CD4-positive, CD25-positive, alpha-beta regulatory T cell (primary cell): ENCODE data around the gene STAG1. TPM values are rescaled to one million over a fixed set of nuclear protein-coding genes. Genes with fewer than 3 reads are reported as not detected.
"Not testable (repeated sequence)": the region's sequence is repeated elsewhere in the genome, so short reads cannot be mapped to it uniquely, and the experiment has no call there.

Source experiments
- ATAC-seq, 2 donors: fragments of 150-1000 bp; cut with Tn5 transposase; one replicate each; pipeline ENCODE4 v1.10.0; 2021; ENCODE audit warnings: low read depth in 2 of 2, moderate number of reproducible peaks in 2 of 2, moderate library complexity in 1 of 2
- DNase-seq, 3 donors: peaks; one replicate each; pipeline versions ENCODE4 v3.0.0 to v3.0.0-alpha.2; 2012 to 2022; ENCODE audit warnings: mixed read lengths in 1 of 3
- H3K27ac ChIP-seq: one replicate; pipeline ENCODE4 v1.7.0; 2013; ENCODE audit warnings: mild to moderate bottlenecking, low read length; ENCODE audit not compliant: insufficient read depth, poor library complexity, severe bottlenecking
- H3K27me3 ChIP-seq: one replicate; pipeline ENCODE4 v1.7.0; 2013; ENCODE audit warnings: low read length; ENCODE audit not compliant: control insufficient read depth, insufficient read depth
- H3K36me3 ChIP-seq: one replicate; pipeline ENCODE4 v1.7.0; 2013; ENCODE audit warnings: mild to moderate bottlenecking, low read length, moderate library complexity; ENCODE audit not compliant: control insufficient read depth, insufficient read depth
- H3K4me1 ChIP-seq: 2 replicates; pipeline ENCODE4 v1.7.0; 2013; ENCODE audit warnings: mild to moderate bottlenecking, low read length; ENCODE audit not compliant: insufficient read depth, control insufficient read depth, poor library complexity, severe bottlenecking
- H3K4me3 ChIP-seq: one replicate; pipeline ENCODE4 v1.7.0; 2013; ENCODE audit warnings: low read depth, mild to moderate bottlenecking, low read length, moderate library complexity
- H3K9me3 ChIP-seq, 2 experiments: 1 replicate in 1 of 2; 2 replicates in 1 of 2; pipeline ENCODE4 v1.7.0; 2013; ENCODE audit warnings: low read length in 2 of 2, mild to moderate bottlenecking in 1 of 2, moderate library complexity in 1 of 2; ENCODE audit not compliant: control insufficient read depth in 2 of 2
- H3K27ac Mint-ChIP-seq, 3 donors: one replicate each; pipeline ENCODE4 v1.8.0; 2020 to 2022; ENCODE audit warnings: mild to moderate bottlenecking in 3 of 3, mixed read lengths in 3 of 3, moderate library complexity in 2 of 3
- H3K27me3 Mint-ChIP-seq: one replicate; pipeline ENCODE4 v1.8.0; 2022; ENCODE audit warnings: mild to moderate bottlenecking, mixed read lengths
- H3K36me3 Mint-ChIP-seq: one replicate; pipeline ENCODE4 v1.8.0; 2020; ENCODE audit warnings: mixed read lengths
- H3K4me1 Mint-ChIP-seq, 4 donors: one replicate each; pipeline ENCODE4 v1.8.0; 2020 to 2022; ENCODE audit warnings: mixed read lengths in 4 of 4, mild to moderate bottlenecking in 1 of 4
- H3K4me3 Mint-ChIP-seq, 4 donors: one replicate each; pipeline ENCODE4 v1.8.0; 2020 to 2022; ENCODE audit warnings: mild to moderate bottlenecking in 4 of 4, mixed read lengths in 4 of 4, moderate library complexity in 3 of 4
- H3K9me3 Mint-ChIP-seq, 7 donors: one replicate each; pipeline ENCODE4 v1.8.0; 2020 to 2022; ENCODE audit warnings: mixed read lengths in 7 of 7, mild to moderate bottlenecking in 3 of 7, moderate library complexity in 2 of 7
- polyA plus RNA-seq, 4 donors: library from polyadenylated mRNA; unstranded; fragments of 300-500 nt; fragmentation: Illumina TruSeq; gene quantifications; one replicate each; pipeline ENCODE4 v1.2.3, GENCODE V29; 2021
- total RNA-seq: library from RNA; stranded (reverse); gene quantifications from one replicate; pipeline ENCODE4 v1.2.3, GENCODE V29; 2022

STAG1 gene
- total and polyA plus RNA-seq, 5 donors from 2014 or later = 16.0 to 58.6 (median 21.3) TPM

DNA sequence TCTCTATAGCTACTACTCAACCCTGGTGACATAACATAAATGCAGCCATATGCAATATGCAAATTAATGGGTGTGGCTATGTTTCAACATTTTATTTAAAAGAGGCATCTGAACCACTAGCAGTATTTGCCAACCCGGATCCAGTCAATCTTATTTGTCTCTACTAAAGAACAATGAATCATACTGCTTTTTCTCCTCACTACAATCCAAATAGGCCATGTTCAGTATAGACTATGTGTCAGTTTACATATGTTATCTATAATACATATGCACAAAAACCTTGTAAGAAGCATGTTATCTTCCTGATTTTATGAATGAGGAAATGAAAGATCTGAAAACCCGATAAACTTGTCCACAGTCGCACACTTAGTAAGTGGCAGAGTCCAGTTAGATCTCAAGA is 125.7 kb downstream of the STAG1 start:
- Mint-ChIP-seq H3K36me3 (peaks cover 32% of the 10 kb centered on the region), H3K4me3 (no peak overlapping the region), H3K9me3 (peaks cover 0 to 8% (median 2%) of the 10 kb centered on the region in 7 donors), H3K27ac (no peak overlapping the region), H3K27me3 (no peaks in the 10 kb centered on the region), H3K4me1 (peaks cover 20 to 35% (median 34%) of the 10 kb centered on the region in 4 donors)
- H3K4me1 ChIP-seq = no peaks in the 10 kb centered on the region
- DNase-seq (no peak), ATAC-seq (no peak)
- H3K4me3 ChIP-seq = no peak overlapping the region
- H3K27ac ChIP-seq = no peak overlapping the region
- no peaks in the 10 kb centered on the region for H3K27me3 ChIP-seq
- no peaks in the 10 kb centered on the region for H3K9me3 ChIP-seq
- H3K36me3 ChIP-seq = peaks cover 21% of the 10 kb centered on the region

DNA sequence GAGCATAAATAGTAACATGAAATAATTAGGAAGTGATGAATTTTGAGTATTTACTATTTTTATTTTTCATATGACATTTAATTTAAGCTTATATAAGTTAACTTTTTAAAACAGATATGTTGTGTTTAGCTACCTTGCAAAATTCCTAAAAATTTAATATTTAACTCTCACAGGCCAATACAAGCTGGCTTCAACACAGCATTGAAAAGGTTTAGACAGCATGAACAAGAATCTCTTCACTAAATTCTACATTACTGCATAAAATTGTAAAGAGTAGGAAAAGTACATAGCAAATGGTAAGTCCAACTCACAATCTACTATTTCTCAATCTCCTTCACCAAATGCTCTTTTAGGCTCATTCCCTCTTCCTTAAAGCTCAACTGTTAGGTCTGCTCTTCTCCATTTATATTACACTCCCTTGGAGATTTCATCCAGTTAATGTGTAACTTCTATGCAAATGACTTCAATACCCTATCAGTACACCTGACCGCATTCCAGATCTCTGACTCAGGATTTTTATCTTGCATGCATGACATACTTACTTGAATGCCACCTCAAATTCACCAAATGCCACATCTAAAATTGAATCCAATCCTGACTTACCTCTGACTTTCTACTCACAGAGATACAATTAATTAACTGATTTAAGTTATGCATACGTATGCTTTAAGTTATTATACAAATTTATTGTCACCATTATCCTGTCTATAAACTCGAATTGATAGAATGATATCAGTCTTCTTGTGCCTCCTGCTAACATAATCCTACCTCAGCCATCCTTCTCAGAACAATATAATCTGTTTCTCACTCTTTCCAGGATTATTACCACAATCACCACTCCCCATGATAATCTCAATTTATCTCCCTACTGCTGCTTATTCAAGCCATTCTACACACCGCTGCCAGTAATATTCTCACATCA is 127.0 kb downstream of the STAG1 start:
- Mint-ChIP-seq H3K4me3 (no peak overlapping the region), H3K27ac (peak overlapping the region in 2 of 3 donors; percentile 26 to 40), H3K36me3 (peaks cover 36% of the 10 kb centered on the region), H3K9me3 (peaks cover 0 to 8% (median 2%) of the 10 kb centered on the region in 7 donors), H3K27me3 (no peaks in the 10 kb centered on the region), H3K4me1 (peaks cover 14 to 34% (median 33%) of the 10 kb centered on the region in 4 donors)
- Histone ChIP-seq H3K36me3 (peaks cover 26% of the 10 kb centered on the region), H3K27me3 (no peaks in the 10 kb centered on the region), H3K27ac (no peak overlapping the region), H3K9me3 (no peaks in the 10 kb centered on the region), H3K4me3 (no peak overlapping the region), H3K4me1 (no peaks in the 10 kb centered on the region)
- ATAC-seq (no peak), DNase-seq (no peak)

DNA sequence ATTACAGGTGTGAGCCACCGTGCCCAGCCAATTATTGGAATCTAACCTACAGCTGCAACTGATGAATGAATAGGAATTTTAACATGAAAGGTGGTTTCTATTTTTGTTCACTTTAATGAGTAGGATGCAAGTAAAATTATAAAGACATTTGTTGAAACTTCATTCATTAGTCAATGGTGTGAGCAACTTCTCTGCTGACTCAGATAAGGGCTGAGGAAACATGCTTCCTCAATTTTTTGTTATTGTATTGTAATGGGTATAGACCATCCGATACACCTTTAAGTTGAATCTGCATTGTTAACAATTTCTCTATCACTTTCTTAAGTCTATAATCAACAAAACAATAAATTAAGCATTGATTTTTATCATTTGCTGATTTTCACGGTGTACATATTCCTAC is 127.8 kb downstream of the STAG1 start:
- Histone ChIP-seq H3K4me1 (no peaks in the 10 kb centered on the region), H3K36me3 (peaks cover 22% of the 10 kb centered on the region), H3K9me3 (no peaks in the 10 kb centered on the region), H3K4me3 (no peak overlapping the region), H3K27ac (no peak overlapping the region), H3K27me3 (no peaks in the 10 kb centered on the region)
- no peak for ATAC-seq
- Mint-ChIP-seq H3K36me3 (peaks cover 35% of the 10 kb centered on the region), H3K9me3 (peaks cover 0 to 8% (median 1%) of the 10 kb centered on the region in 7 donors), H3K4me1 (peaks cover 14 to 33% (median 32%) of the 10 kb centered on the region in 4 donors), H3K27me3 (no peaks in the 10 kb centered on the region), H3K4me3 (no peak overlapping the region), H3K27ac (no peak overlapping the region)
- no peak for DNase-seq

DNA sequence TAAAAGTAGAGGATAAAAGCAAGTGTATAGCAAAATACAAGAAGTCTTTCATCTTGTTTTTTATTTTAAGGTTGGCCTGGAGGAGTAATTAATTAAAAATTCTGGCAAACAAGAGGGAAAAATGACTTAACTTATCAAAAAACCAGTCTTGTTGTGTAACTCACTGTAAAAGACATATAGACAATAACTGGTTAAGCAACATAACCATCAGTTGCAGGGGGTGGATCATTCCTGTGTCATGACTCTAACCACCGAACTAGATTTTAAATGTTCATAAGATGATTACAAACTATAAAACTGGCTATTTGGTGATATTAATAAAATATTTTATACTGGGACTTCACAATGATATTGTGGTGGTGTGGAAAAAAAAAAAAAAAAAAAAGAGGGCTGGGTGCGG is 130.6 kb downstream of the STAG1 start:
- no peak for ATAC-seq
- no peaks in the 10 kb centered on the region for H3K4me1 ChIP-seq
- no peaks in the 10 kb centered on the region for H3K9me3 ChIP-seq
- Mint-ChIP-seq H3K27ac (no peak overlapping the region), H3K36me3 (peaks cover 31% of the 10 kb centered on the region), H3K4me1 (peaks cover 9 to 33% (median 25%) of the 10 kb centered on the region in 4 donors), H3K27me3 (no peaks in the 10 kb centered on the region), H3K9me3 (peaks cover 0 to 2% (median 0%) of the 10 kb centered on the region in 7 donors), H3K4me3 (no peak overlapping the region)
- H3K27ac ChIP-seq = no peak overlapping the region
- no peak for DNase-seq
- no peaks in the 10 kb centered on the region for H3K27me3 ChIP-seq
- H3K36me3 ChIP-seq = peaks cover 18% of the 10 kb centered on the region
- no peak overlapping the region for H3K4me3 ChIP-seq

DNA sequence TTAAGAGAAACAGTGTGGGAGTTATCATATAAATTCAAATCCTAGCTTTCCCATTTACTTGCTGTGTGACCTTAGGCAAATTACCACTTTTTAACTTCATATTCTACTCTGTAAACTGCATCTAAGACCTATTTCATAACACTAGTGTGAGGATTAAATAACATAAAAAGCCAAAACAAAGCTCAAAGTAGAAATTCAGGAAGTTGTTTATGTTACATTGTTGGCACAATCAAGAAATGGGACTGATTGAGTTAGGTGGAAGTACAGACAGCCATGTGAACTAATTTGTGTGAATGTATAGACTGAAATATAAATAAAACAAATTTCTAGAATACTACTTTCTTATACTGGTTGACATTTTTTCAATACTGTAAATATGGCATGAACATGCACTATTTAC is 131.7 kb downstream of the STAG1 start:
- Mint-ChIP-seq H3K4me3 (no peak overlapping the region), H3K9me3 (peaks cover 0 to 2% (median 0%) of the 10 kb centered on the region in 7 donors), H3K27ac (no peak overlapping the region), H3K27me3 (no peaks in the 10 kb centered on the region), H3K36me3 (peaks cover 28% of the 10 kb centered on the region), H3K4me1 (peaks cover 9 to 31% (median 21%) of the 10 kb centered on the region in 4 donors)
- Histone ChIP-seq H3K36me3 (peaks cover 18% of the 10 kb centered on the region), H3K27me3 (no peaks in the 10 kb centered on the region), H3K4me3 (no peak overlapping the region), H3K27ac (no peak overlapping the region), H3K4me1 (no peaks in the 10 kb centered on the region), H3K9me3 (no peaks in the 10 kb centered on the region)
- ATAC-seq (no peak), DNase-seq (no peak)

DNA sequence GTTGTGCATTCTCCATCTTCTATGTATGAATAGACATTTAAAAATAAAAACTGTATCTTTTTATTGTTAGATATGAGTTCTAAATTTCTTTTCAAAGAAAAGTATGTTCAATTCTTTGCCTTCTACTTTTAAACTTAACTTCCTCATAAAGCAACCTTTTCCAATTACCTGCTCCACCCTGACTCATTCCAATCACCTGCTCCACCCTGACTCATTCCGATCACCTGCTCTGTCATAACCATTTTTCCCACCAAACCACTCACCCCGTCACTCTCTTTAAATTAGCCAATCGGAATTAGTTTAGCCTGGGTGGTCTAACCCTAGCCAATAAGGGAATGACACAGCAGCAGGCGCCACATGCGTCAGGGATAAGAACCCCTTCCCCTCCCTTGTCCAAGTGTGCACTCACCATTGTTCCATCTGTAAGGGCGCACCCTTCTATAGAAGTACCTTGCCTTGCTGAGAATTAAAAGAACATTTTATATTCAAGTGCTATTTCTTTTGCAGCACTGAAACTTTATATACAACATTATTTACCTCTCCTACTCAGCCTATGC is 134.1 kb downstream of the STAG1 start:
- ATAC-seq, DNase-seq, H3K9me3 ChIP-seq, H3K4me1 ChIP-seq, H3K9me3 Mint-ChIP-seq, H3K27me3 Mint-ChIP-seq, H3K4me3 ChIP-seq, H3K27me3 ChIP-seq, H3K27ac ChIP-seq: not testable (repeated sequence)
- Mint-ChIP-seq H3K4me3 (peak overlapping the region in 1 of 4 donors; percentile 10), H3K27ac (peak overlapping the region in 1 of 3 donors; percentile 11), H3K4me1 (peaks cover 8 to 19% (median 17%) of the 10 kb centered on the region in 4 donors), H3K36me3 (peaks cover 27% of the 10 kb centered on the region)
- H3K36me3 ChIP-seq = peaks cover 18% of the 10 kb centered on the region

DNA sequence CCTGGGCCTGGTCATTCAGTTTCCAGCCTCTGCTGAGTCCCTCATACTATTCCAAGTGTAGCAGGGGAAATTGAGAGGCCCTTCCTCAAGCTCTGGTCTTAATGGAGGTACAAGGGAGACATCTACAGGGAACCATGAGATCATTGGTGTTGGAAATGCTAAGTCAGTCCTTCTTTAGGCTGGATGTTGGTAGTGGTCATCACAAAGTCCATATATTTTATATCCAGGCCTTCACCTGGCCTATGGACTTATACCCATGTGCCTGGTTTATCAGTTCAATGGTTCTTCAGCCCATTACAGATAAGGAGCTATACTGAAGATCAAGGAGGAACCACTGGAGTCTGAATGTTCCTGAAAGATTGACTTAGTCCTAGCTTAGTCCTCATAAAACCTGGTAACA is 135.0 kb downstream of the STAG1 start:
- H3K27me3 Mint-ChIP-seq = no peaks in the 10 kb centered on the region
- peaks cover 22% of the 10 kb centered on the region for H3K36me3 Mint-ChIP-seq
- ATAC-seq (no peak), DNase-seq (no peak)
- H3K27me3 ChIP-seq = no peaks in the 10 kb centered on the region
- H3K9me3 Mint-ChIP-seq = peaks cover 0 to 2% (median 0%) of the 10 kb centered on the region in 7 donors
- no peak overlapping the region for H3K27ac ChIP-seq
- H3K9me3 ChIP-seq = no peaks in the 10 kb centered on the region
- H3K4me1 Mint-ChIP-seq = peaks cover 0 to 15% (median 13%) of the 10 kb centered on the region in 4 donors
- no peaks in the 10 kb centered on the region for H3K4me1 ChIP-seq
- no peak overlapping the region for H3K4me3 ChIP-seq
- H3K27ac Mint-ChIP-seq = no peak overlapping the region
- H3K36me3 ChIP-seq = peaks cover 18% of the 10 kb centered on the region
- no peak overlapping the region for H3K4me3 Mint-ChIP-seq
